ENCODE measurements around the gene CDH7.

The CDH7 gene, protein sequence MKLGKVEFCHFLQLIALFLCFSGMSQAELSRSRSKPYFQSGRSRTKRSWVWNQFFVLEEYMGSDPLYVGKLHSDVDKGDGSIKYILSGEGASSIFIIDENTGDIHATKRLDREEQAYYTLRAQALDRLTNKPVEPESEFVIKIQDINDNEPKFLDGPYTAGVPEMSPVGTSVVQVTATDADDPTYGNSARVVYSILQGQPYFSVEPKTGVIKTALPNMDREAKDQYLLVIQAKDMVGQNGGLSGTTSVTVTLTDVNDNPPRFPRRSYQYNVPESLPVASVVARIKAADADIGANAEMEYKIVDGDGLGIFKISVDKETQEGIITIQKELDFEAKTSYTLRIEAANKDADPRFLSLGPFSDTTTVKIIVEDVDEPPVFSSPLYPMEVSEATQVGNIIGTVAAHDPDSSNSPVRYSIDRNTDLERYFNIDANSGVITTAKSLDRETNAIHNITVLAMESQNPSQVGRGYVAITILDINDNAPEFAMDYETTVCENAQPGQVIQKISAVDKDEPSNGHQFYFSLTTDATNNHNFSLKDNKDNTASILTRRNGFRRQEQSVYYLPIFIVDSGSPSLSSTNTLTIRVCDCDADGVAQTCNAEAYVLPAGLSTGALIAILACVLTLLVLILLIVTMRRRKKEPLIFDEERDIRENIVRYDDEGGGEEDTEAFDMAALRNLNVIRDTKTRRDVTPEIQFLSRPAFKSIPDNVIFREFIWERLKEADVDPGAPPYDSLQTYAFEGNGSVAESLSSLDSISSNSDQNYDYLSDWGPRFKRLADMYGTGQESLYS

GRCh38 chr18:65750389-65751154, at the start of gene CDH7:
Gene CDH7 (plus strand): TSS chr18:65751012. CDS start chr18:65762843, 11,831 bp downstream.
- H3K4me3 ChIP-seq (ENCODE audit: low read depth, low read length): peak within 1 kb of the TSS; percentile 52
- in situ Hi-C loops (cut with HindIII; ENCODE audit: low sequenced_read_pairs): no loop called here
- no peak for DNase-seq (ENCODE audit: low read depth)

DNA sequence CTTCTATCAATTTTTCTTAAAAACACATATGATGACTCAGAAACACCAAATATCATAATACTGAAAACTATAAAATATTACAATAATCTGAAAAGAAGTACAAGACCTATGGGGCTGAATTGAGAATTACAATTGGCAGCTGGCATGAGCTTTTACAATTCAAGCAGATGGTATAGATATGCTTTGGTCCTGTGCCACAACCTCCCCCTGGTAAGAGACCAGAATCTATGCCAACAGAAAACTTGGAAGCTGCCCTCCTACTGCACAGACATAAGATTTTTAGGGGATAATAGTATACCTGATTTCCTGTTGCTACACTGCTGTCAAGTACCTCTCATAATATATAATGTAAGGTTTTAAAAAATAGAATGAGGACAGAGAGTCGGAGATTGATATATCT, 46.8 kb upstream of the CDH7 start:
- TF ChIP-seq, protein P1, sequence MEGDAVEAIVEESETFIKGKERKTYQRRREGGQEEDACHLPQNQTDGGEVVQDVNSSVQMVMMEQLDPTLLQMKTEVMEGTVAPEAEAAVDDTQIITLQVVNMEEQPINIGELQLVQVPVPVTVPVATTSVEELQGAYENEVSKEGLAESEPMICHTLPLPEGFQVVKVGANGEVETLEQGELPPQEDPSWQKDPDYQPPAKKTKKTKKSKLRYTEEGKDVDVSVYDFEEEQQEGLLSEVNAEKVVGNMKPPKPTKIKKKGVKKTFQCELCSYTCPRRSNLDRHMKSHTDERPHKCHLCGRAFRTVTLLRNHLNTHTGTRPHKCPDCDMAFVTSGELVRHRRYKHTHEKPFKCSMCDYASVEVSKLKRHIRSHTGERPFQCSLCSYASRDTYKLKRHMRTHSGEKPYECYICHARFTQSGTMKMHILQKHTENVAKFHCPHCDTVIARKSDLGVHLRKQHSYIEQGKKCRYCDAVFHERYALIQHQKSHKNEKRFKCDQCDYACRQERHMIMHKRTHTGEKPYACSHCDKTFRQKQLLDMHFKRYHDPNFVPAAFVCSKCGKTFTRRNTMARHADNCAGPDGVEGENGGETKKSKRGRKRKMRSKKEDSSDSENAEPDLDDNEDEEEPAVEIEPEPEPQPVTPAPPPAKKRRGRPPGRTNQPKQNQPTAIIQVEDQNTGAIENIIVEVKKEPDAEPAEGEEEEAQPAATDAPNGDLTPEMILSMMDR (IDR thresholded peaks at IDR 0.05; ENCODE audit: low read depth, low read length, missing control alignments): no peak
- in situ Hi-C loops (cut with HindIII; ENCODE audit: low sequenced_read_pairs): no loop called here
- H3K4me3 ChIP-seq (ENCODE audit: low read depth, low read length): no peak overlapping the region
- no peak for DNase-seq (ENCODE audit: low read depth)

More at GRCh38 chr18:65750389-65751154, at the start of gene CDH7:
- TF ChIP-seq, protein P1 (IDR thresholded peaks at IDR 0.05; ENCODE audit: low read depth, low read length, missing control alignments): no peak

DNA sequence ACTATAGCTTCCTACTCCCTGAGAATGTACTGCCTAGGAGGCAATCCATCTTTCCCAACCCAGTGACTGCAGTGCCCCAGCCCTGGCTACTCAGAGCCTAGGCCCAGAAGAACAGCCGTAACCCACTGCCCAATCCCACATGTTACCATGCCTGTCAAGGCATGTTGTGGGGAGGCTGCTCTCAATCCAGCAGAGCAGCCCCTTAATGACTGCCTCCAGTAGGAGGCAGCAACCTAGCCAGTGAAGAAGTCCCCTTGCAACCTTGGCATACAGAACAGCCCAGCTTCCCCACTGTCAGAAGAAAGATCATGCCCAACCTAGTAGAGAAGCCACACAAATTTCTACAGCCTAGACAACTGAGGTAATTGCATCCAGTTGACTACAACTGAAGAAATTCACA, 44.2 kb upstream of the CDH7 start:
- no peak for DNase-seq (ENCODE audit: low read depth)
- no peak overlapping the region for H3K4me3 ChIP-seq (ENCODE audit: low read depth, low read length)
- TF ChIP-seq, protein P1 (IDR thresholded peaks at IDR 0.05; ENCODE audit: low read depth, low read length, missing control alignments): no peak
- in situ Hi-C loops (cut with HindIII; ENCODE audit: low sequenced_read_pairs): no loop called here

- in situ Hi-C loops (cut with HindIII; ENCODE audit: low sequenced_read_pairs): no loop called here
- TF ChIP-seq, protein P1 (IDR thresholded peaks at IDR 0.05; ENCODE audit: low read depth, low read length, missing control alignments): no peak
- DNase-seq (ENCODE audit: low read depth): no peak
- H3K4me3 ChIP-seq (ENCODE audit: low read depth, low read length): no peak overlapping the region
Observed at GRCh38 chr18:65711493-65711892, 39.3 kb upstream of the CDH7 start.

DNA sequence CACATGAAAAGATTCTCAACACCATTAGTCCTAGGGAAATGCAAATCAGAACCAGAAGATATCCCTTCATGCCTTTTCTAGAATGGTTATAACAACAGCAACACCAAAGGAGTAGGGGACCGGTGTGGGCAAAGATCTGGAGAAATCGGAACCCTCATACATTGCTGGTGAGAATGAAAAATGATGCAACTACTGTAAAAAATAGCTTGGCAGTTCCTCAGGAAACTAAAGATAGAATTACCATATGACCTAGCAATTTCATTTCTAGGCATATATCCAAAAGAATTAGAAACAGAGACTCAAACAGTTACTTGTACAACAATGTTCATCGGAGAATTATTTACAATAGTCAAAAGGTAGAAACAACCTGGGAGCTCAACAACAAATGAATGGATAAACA, 29.2 kb upstream of the CDH7 start:
- TF ChIP-seq, protein P1 (IDR thresholded peaks at IDR 0.05; ENCODE audit: low read depth, low read length, missing control alignments): no peak
- no peak for DNase-seq (ENCODE audit: low read depth)
- in situ Hi-C loops (cut with HindIII; ENCODE audit: low sequenced_read_pairs): no loop called here
- H3K4me3 ChIP-seq (ENCODE audit: low read depth, low read length): no peak overlapping the region
